ENCODE results near the gene HSPA4. TPM values are rescaled to one million over a fixed set of nuclear protein-coding genes. Genes with fewer than 3 reads are reported as not detected.

HSPA4 gene
- total RNA-seq, 2 donors from 2014 or later, result 51.1 to 73.5 TPM

DNA sequence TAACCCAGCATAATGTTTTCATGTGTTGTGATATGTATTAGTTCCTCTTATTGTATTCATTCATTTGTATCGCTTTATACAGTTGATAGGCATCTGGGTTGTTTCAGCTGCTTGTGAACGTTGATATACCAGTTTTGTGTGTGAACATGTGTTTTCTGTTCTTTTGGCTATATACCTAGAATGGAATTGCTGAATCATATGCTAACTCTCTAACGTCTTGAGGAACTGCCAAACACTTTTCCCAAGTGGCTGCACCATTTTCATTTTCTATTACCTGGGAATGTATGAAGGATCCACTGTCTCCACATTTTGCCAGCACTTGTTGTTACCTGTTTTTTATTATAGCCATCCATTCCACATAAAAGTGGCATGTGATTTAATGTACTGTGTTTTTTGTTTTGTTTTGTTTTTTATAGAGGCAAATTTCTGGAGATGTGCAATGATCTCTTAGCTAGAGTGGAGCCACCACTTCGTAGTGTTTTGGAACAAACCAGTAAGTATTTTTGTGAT is 34.6 kb downstream of the HSPA4 start:
- Histone ChIP-seq H3K27me3 (replicated peaks; ENCODE audit: insufficient read depth) (no peaks in the 10 kb centered on the region), H3K4me1 (replicated peaks) (no peaks in the 10 kb centered on the region), H3K27ac (no peak overlapping the region), H3K36me3 (peaks cover 0 to 2% of the 10 kb centered on the region in 2 donors), H3K4me3 (no peak overlapping the region), H3K9me3 (no peaks in the 10 kb centered on the region)
- intact Hi-C loops (cut with DNase I), result no loop called here
- no peak for DNase-seq (ENCODE audit: low spot score)
- WGBS, result 87% methylated on average over 4 of the region's 4 CpGs
- TF ChIP-seq, protein P1, sequence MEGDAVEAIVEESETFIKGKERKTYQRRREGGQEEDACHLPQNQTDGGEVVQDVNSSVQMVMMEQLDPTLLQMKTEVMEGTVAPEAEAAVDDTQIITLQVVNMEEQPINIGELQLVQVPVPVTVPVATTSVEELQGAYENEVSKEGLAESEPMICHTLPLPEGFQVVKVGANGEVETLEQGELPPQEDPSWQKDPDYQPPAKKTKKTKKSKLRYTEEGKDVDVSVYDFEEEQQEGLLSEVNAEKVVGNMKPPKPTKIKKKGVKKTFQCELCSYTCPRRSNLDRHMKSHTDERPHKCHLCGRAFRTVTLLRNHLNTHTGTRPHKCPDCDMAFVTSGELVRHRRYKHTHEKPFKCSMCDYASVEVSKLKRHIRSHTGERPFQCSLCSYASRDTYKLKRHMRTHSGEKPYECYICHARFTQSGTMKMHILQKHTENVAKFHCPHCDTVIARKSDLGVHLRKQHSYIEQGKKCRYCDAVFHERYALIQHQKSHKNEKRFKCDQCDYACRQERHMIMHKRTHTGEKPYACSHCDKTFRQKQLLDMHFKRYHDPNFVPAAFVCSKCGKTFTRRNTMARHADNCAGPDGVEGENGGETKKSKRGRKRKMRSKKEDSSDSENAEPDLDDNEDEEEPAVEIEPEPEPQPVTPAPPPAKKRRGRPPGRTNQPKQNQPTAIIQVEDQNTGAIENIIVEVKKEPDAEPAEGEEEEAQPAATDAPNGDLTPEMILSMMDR (IDR thresholded peaks at IDR 0.05), result no peak
- TF ChIP-seq POLR2AphosphoS5 (IDR thresholded peaks at IDR 0.05) (no peak), POLR2A (IDR thresholded peaks at IDR 0.05) (no peak)

DNA sequence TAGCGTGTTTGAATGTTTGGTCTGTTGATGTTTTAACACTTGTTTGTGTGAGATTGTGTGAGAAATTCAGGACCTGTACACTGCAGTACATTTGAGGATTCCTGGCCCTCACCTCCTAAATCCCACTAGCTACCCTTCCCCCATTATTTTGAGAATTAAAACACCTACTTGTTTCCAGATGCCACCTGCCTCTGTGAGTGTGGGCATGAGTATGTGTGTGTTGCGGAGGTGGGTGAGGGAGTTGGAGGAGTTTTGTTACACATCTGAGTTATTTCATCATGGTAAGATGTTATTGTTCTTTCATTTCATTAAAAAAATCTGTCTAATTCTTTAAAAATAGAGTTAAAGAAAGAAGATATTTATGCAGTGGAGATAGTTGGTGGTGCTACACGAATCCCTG is 36.3 kb downstream of the HSPA4 start:
- WGBS, result 95% methylated on average over 3 of the region's 3 CpGs
- no peak overlapping the region for H3K4me3 ChIP-seq
- no peak overlapping the region for H3K27ac ChIP-seq
- peaks cover 0 to 7% of the 10 kb centered on the region in 2 donors for H3K36me3 ChIP-seq
- TF ChIP-seq POLR2A (IDR thresholded peaks at IDR 0.05) (no peak), POLR2AphosphoS5 (IDR thresholded peaks at IDR 0.05) (no peak)
- TF ChIP-seq, protein P1 (IDR thresholded peaks at IDR 0.05), result no peak
- no peak for DNase-seq (ENCODE audit: low spot score)
- no peaks in the 10 kb centered on the region for H3K9me3 ChIP-seq
- no peaks in the 10 kb centered on the region for H3K4me1 ChIP-seq (replicated peaks)
- intact Hi-C loops (cut with DNase I), result no loop called here
- H3K27me3 ChIP-seq (replicated peaks; ENCODE audit: insufficient read depth), result no peaks in the 10 kb centered on the region

DNA sequence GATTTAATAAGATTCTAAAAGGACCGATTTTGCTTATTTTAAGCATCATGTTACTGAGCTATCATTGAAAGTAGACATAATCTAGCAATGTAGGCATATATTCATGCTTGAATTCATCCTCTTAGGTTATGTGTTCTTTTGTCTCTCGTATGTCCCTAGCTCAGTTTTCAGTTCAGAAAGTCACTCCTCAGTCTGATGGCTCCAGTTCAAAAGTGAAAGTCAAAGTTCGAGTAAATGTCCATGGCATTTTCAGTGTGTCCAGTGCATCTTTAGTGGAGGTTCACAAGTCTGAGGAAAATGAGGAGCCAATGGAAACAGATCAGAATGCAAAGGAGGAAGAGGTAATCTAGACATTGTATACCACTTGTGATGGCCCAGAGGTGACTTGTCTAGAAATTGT is 39.2 kb downstream of the HSPA4 start:
- no peak for TF ChIP-seq POLR2A (IDR thresholded peaks at IDR 0.05)
- TF ChIP-seq POLR2AphosphoS5 (IDR thresholded peaks at IDR 0.05), result no peak
- TF ChIP-seq, protein P1 (IDR thresholded peaks at IDR 0.05), result no peak
- Histone ChIP-seq H3K36me3 (peaks cover 0 to 9% of the 10 kb centered on the region in 2 donors), H3K27ac (no peak overlapping the region), H3K9me3 (no peaks in the 10 kb centered on the region), H3K4me1 (replicated peaks) (no peaks in the 10 kb centered on the region), H3K27me3 (replicated peaks; ENCODE audit: insufficient read depth) (no peaks in the 10 kb centered on the region), H3K4me3 (no peak overlapping the region)
- 95% methylated on average over 3 of the region's 3 CpGs for WGBS
- intact Hi-C loops (cut with DNase I), result no loop called here
- no peak for DNase-seq (ENCODE audit: low spot score)

DNA sequence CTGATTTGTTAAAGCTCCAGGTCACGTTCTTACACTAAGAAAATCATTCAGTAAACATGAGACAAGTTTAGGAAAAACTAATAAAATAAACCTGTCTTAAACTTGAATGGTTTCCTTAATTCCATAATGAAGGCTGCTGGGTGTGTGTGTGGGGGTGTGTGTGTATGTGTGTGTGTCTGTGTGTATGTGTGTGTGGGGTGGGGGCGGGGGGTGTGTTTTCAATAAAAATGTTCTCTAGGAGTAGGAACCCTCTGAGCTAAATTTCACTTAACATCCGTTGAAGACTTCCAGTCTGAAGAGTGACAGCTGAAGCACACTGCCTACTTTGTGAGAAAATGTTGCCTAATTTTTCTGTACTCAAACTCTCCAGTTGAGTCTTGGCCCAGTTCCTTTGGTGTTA is 54.5 kb downstream of the HSPA4 start:
- Histone ChIP-seq H3K36me3 (peaks cover 0 to 4% of the 10 kb centered on the region in 2 donors), H3K4me1 (replicated peaks) (no peaks in the 10 kb centered on the region), H3K9me3 (no peaks in the 10 kb centered on the region), H3K27me3 (replicated peaks; ENCODE audit: insufficient read depth) (no peaks in the 10 kb centered on the region), H3K4me3 (no peak overlapping the region), H3K27ac (no peak overlapping the region)
- no peak for DNase-seq (ENCODE audit: low spot score)
- intact Hi-C loops (cut with DNase I), result no loop called here
- TF ChIP-seq POLR2AphosphoS5 (IDR thresholded peaks at IDR 0.05), result no peak
- TF ChIP-seq, protein P1 (IDR thresholded peaks at IDR 0.05), result no peak
- no peak for TF ChIP-seq POLR2A (IDR thresholded peaks at IDR 0.05)
- 48% methylated on average over 3 of the region's 3 CpGs for WGBS

DNA sequence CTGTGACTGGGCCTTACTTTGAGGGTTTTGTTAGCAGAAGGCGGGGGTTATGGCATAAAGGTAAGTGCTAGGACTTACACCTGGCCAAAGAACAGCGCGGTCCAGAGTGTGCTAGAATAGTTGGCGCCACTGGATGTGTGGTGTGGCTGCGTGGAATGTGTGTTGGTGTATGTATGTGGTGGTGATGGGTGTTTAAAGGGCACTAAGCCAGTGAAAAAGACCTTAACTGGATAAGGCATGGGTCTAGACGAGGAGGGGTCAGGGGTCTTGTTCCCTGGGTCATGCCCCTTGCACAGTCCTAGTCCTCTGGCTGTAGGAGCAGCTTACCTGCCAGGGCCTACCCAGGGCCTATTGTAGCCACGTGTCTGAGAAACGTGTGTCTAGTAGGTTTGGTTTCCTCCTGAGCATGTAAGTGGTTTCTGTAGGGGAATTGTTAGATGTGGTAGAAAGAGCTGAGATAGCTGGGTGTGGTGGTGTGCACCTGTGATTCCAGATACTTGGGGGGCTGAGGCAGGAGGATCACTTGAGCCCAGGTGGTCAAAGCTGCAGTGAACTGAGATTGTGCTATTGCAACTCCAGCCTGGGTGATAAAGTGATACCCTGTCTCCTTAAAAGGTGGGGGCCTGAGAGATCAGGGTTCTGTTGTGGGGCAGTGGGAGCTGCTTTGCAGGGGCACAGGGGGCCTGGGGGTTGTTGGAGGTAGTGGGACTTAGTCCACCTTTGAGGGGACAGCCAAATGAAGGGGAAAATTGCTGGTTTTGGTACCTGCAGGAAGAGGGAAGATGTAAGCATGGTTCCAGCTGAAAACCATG is 55.2 kb downstream of the HSPA4 start:
- Histone ChIP-seq H3K27ac (no peak overlapping the region), H3K4me1 (replicated peaks) (no peaks in the 10 kb centered on the region), H3K36me3 (peaks cover 0 to 4% of the 10 kb centered on the region in 2 donors), H3K27me3 (replicated peaks; ENCODE audit: insufficient read depth) (no peaks in the 10 kb centered on the region), H3K4me3 (no peak overlapping the region), H3K9me3 (no peaks in the 10 kb centered on the region)
- 86% methylated on average over 8 of the region's 8 CpGs for WGBS
- DNase-seq (ENCODE audit: low spot score), result no peak
- TF ChIP-seq POLR2AphosphoS5 (IDR thresholded peaks at IDR 0.05) (no peak), POLR2A (IDR thresholded peaks at IDR 0.05) (no peak)
- TF ChIP-seq, protein P1 (IDR thresholded peaks at IDR 0.05), result no peak
- intact Hi-C loops (cut with DNase I), result no loop called here

Measured in prostate gland (tissue), 2 donors.